Thymus (tissue), 11 donors: Measurements from ENCODE around the gene RSRC1. TPM values are rescaled to one million over a fixed set of nuclear protein-coding genes. Genes with fewer than 3 reads are reported as not detected.

Source experiments
- DNase-seq, 9 donors: peaks; one replicate each; pipeline ENCODE4 v3.0.0-alpha.2; 2013; ENCODE audit warnings: low spot score in 9 of 9, low read depth in 6 of 9, missing footprints in 1 of 9
- H3K27ac ChIP-seq, 2 donors: one replicate each; pipeline ENCODE4 v1.5.1; 2013; ENCODE audit warnings: control low read depth in 1 of 2, low read depth in 1 of 2, low read length in 1 of 2, mild to moderate bottlenecking in 1 of 2, moderate library complexity in 1 of 2
- H3K27me3 ChIP-seq, 2 donors: one replicate each; pipeline ENCODE4 v1.5.1; 2013; ENCODE audit warnings: low read length in 1 of 2; ENCODE audit not compliant: control insufficient read depth in 2 of 2, insufficient read depth in 1 of 2
- H3K36me3 ChIP-seq, 2 donors: one replicate each; pipeline ENCODE4 v1.5.1; 2013; ENCODE audit warnings: low read length in 1 of 2, mild to moderate bottlenecking in 1 of 2, moderate library complexity in 1 of 2; ENCODE audit not compliant: control insufficient read depth in 2 of 2, insufficient read depth in 2 of 2
- H3K4me1 ChIP-seq, 2 donors: one replicate each; pipeline ENCODE4 v1.5.1; 2013; ENCODE audit warnings: low read length in 2 of 2; ENCODE audit not compliant: control insufficient read depth in 2 of 2, insufficient read depth in 2 of 2
- H3K4me3 ChIP-seq, 2 donors: one replicate each; pipeline ENCODE4 v1.5.1; 2013; ENCODE audit warnings: low read length in 2 of 2, control low read depth in 1 of 2, mild to moderate bottlenecking in 1 of 2
- H3K9me3 ChIP-seq, 2 donors: one replicate each; pipeline ENCODE4 v1.5.1; 2013; ENCODE audit warnings: low read length in 1 of 2, mild to moderate bottlenecking in 1 of 2; ENCODE audit not compliant: control insufficient read depth in 2 of 2, insufficient read depth in 1 of 2
- WGBS: extraction: QIAGEN DNeasy Blood & Tissue Kit; methylation state at CpG from one replicate; pipeline ENCODE4 v1.1.7; 2013; 5-methylcytosine and 5-hydroxymethylcytosine counted together
- polyA plus RNA-seq: library from polyadenylated mRNA; stranded (reverse); fragments of 200-250 nt; gene quantifications from one replicate; pipeline ENCODE4 v1.2.3, GENCODE V29; 2013
- total RNA-seq: library from RNA; stranded (reverse); fragments of 120-200 nt; gene quantifications from one replicate; pipeline ENCODE4 v1.2.4, GENCODE V29; 2013
- donor health status: healthy.

RSRC1 gene
- total and polyA plus RNA-seq, 2 donors: 19.4 to 44.3 TPM

DNA sequence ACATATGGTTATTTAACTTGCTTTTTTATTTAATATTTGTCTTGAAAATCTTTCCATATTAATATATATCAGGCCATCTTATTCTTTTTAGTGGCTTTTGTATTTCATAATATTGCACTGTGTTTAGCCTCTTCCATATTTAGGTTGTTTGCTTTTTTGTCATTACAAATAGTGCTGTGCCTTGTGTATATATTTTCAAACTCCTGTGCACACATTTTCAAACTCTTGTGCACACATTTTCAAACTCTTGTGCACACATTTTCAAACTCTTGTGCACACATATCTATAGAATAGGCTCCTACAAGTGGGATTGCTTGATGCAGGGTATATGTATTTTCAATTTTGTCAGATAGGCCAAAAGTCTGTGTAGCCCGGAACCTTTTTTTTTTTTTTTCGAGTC is 343.1 kb downstream of the RSRC1 start:
- over 99% methylated on average over 2 of the region's 2 CpGs for WGBS
- H3K4me3 ChIP-seq: no peak overlapping the region
- no peak for DNase-seq
- no peak overlapping the region for H3K27ac ChIP-seq
- H3K36me3 ChIP-seq: no peaks in the 10 kb centered on the region
- no peaks in the 10 kb centered on the region for H3K9me3 ChIP-seq
- no peaks in the 10 kb centered on the region for H3K27me3 ChIP-seq
- H3K4me1 ChIP-seq: no peaks in the 10 kb centered on the region

DNA sequence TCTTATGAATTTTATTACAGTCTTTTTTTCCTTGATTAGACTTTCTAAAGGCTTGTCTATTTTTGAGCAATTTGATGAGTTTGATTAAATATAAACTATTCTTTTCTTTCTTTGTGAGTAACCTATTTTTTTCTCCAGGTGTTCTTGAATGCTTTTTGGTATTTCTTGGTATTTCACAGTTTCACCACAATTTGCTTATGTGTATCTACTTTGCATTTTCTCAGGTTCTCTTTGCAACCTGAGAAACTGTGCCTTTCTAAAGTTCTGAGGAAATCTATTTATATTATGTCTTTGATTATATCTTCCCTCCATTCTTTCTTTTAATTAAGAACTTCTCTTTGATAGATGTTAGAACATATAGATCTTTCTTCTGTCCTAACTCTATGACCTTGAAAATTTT is 344.0 kb downstream of the RSRC1 start:
- H3K9me3 ChIP-seq: no peaks in the 10 kb centered on the region
- no peaks in the 10 kb centered on the region for H3K4me1 ChIP-seq
- no peak overlapping the region for H3K4me3 ChIP-seq
- H3K27me3 ChIP-seq: no peaks in the 10 kb centered on the region
- H3K36me3 ChIP-seq: no peaks in the 10 kb centered on the region
- DNase-seq: no peak
- no peak overlapping the region for H3K27ac ChIP-seq

DNA sequence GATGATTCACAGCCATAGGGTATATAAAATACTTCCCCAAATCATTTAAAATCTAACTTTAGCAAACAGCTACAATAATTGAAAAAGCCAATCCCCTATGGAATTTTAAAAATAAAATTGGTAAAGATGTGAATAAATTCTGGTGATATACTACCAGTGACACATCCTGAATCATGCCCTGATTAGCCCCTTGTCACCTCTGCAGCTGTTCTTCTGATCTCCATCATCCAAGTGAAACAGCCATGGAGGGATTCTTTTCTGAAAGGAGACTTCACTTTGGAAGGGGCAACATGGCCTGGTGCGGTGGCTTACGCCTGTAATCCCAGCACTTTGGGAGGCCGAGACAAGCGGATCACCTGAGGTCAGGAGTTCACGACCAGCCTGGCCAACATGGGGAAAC is 345.5 kb downstream of the RSRC1 start:
- DNase-seq: no peak
- Histone ChIP-seq H3K9me3 (no peaks in the 10 kb centered on the region), H3K4me1 (no peaks in the 10 kb centered on the region), H3K36me3 (no peaks in the 10 kb centered on the region), H3K4me3 (no peak overlapping the region), H3K27ac (no peak overlapping the region), H3K27me3 (no peaks in the 10 kb centered on the region)
- 92% methylated on average over 5 of the region's 5 CpGs for WGBS

DNA sequence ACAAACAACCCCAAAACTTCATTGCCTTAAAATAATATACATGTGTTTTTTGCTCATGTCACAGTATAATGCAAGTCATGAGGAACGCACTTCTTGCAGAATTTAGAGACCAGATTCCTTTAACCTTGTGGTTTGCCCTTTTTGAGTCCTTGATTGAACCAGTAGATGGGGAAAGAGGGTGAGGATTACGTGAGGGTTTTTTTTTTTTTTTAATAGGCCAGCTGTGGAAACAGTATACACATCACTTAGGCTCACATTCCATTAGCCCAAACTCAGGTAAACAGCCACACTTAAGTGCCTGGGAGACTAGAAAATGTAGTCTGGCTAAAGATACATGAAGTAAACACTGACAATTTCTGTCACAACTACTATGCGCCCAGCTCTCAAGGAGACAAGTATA is 346.2 kb downstream of the RSRC1 start:
- Histone ChIP-seq H3K27me3 (no peaks in the 10 kb centered on the region), H3K36me3 (no peaks in the 10 kb centered on the region), H3K4me1 (no peaks in the 10 kb centered on the region), H3K4me3 (no peak overlapping the region), H3K27ac (no peak overlapping the region), H3K9me3 (no peaks in the 10 kb centered on the region)
- DNase-seq: no peak
- 96% methylated on average over 3 of the region's 3 CpGs for WGBS

- Histone ChIP-seq H3K4me3 (no peak overlapping the region), H3K27me3 (no peaks in the 10 kb centered on the region), H3K9me3 (no peaks in the 10 kb centered on the region), H3K27ac (no peak overlapping the region), H3K36me3 (no peaks in the 10 kb centered on the region), H3K4me1 (no peaks in the 10 kb centered on the region)
- no peak for DNase-seq
- 95% methylated on average over 5 of the region's 5 CpGs for WGBS
Observed at GRCh38 chr3:158458464-158458863, 348.6 kb downstream of the RSRC1 start.

- Histone ChIP-seq H3K4me3 (no peak overlapping the region), H3K27me3 (no peaks in the 10 kb centered on the region), H3K9me3 (no peaks in the 10 kb centered on the region), H3K36me3 (no peaks in the 10 kb centered on the region), H3K27ac (no peak overlapping the region), H3K4me1 (no peaks in the 10 kb centered on the region)
- WGBS: 97% methylated on average over 1 of the region's 1 CpG
- no peak for DNase-seq
Observed at GRCh38 chr3:158460926-158461325, 351.0 kb downstream of the RSRC1 start.

DNA sequence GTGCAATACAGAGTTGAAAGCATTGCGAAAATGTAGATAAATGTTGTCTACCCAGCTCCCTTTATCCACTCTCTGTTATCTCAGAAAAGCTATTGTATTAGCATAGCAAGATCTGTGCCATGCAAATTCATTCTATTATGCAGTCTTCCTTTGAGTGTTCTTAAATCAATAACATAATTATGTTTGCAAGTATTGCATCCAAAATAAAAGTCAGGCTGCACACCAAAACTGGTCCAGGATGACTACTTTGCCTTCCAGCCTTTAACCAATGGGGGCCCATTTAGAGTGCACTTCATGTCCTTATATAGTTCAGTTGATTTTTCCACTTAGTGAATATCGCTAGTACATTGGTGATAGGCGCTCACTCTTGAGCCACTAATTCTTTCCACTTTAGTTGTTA is 353.7 kb downstream of the RSRC1 start:
- Histone ChIP-seq H3K4me3 (no peak overlapping the region), H3K4me1 (no peaks in the 10 kb centered on the region), H3K27ac (no peak overlapping the region), H3K36me3 (no peaks in the 10 kb centered on the region), H3K27me3 (no peaks in the 10 kb centered on the region), H3K9me3 (no peaks in the 10 kb centered on the region)
- WGBS: 81% methylated on average over 3 of the region's 3 CpGs
- no peak for DNase-seq

DNA sequence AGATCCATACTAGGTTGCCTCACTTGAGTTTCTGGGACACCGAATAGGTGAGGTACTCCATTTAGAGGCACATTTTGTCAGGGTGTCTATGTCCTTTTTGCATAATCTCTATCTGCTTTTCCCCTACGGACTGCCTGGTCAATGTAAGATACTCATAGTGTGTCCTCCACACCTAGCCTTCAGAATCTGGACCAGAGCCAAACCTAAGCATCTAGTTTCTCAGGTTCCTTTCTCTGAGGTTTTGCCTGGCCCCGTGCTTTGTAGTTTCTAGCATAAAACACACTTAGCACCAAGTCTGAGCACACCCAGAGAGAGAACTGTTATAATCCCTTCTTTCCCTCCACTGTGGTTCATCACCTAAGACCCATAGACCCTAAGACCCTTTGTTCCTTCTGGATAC is 355.2 kb downstream of the RSRC1 start:
- WGBS: 92% methylated on average over 3 of the region's 3 CpGs
- no peak for DNase-seq
- Histone ChIP-seq H3K4me3 (no peak overlapping the region), H3K27ac (no peak overlapping the region), H3K36me3 (no peaks in the 10 kb centered on the region), H3K27me3 (no peaks in the 10 kb centered on the region), H3K9me3 (no peaks in the 10 kb centered on the region), H3K4me1 (no peaks in the 10 kb centered on the region)

DNA sequence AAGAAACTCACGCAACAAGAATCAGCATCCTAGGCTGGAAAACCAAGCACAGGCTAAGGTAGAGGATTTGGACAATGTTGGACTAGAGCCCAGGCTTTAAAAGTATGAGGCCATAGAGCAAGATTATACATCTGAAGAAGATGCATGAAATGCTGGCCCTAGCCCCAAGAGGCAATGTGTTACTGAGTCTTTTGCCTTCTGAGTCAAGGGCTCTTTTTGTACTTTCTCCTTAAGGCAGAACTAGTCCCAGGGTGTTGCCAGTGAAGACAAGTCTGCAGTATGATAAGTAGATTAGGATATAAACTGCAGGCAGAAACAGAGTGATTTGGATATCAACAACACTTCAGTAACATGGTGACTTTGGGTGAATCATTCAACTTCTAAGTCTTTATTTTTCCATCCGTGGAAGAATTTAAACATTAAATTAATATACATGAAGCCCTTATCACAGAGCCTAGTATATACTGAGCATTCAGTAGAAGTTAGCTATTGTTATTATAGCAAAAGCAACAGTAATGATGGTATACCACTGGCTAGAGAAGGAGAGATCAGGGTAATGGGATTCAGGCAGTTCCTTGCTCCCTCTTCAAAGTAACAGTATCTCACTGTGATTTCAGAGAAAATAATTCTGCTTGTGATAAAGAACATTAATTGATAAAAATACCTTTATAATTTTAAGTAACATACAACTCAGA is 361.2 kb downstream of the RSRC1 start:
- Histone ChIP-seq H3K27ac (no peak overlapping the region), H3K9me3 (no peaks in the 10 kb centered on the region), H3K4me3 (no peak overlapping the region), H3K4me1 (no peaks in the 10 kb centered on the region), H3K27me3 (no peaks in the 10 kb centered on the region), H3K36me3 (no peaks in the 10 kb centered on the region)
- no peak for DNase-seq
- 98% methylated on average over 2 of the region's 2 CpGs for WGBS
